GOT3 (cell line): Measurements from ENCODE around the gene AFAP1.

Experiments used
- DNase-seq: peaks from one replicate; lab custom pipeline; 2025; ENCODE audit warnings: mixed read lengths; lab: John Stamatoyannopoulos, UW

Gene AFAP1

DNA sequence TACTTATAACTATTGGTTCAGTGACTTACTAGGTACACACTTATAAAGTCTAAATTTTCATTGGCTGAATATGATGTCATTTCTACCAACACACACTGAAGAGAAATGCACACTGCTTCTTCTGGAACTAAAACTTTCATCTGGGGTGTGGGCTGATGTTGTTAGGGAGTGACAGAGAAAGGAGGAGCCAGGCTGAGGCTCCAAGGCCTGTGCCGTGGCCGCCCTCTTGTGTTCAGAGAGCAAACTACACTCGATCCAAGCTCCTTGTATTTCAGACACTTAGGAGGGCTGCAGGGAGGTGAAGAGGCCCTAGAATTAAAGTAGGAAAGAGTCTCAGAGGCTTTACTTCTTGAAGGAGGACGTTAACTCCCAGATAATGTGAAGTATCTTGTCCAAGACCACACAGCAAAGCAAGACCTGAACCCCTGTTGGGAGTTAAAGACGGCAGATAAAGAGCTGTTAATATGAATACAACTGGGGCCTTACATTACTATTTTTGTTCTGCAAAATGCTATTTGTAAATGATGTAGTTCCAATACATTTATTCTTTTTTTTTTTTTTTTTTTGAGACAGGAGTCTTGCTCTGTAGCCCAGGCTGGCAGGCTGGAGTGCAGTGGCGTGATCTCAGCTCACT is 137.5 kb downstream of the AFAP1 start:
- no peak for DNase-seq

DNA sequence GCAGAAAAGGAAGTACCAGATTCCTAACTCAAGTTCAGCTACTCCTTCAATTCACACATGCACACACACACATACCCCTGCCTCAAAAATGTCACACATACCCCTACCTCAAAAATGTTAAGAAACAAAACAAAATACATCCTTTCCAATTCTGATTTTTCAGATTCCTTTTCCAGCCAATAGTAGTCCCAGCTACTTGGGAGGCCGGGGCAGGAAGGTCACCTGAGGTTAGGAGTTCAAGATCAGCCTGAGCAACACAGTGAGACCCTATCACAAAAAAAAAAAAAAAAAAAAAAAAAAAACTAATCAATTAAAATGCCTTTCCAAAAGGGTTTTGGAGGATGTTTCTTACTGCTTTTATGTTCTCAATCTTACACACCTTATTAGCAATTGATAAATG is 138.0 kb downstream of the AFAP1 start:
- no peak for DNase-seq

DNA sequence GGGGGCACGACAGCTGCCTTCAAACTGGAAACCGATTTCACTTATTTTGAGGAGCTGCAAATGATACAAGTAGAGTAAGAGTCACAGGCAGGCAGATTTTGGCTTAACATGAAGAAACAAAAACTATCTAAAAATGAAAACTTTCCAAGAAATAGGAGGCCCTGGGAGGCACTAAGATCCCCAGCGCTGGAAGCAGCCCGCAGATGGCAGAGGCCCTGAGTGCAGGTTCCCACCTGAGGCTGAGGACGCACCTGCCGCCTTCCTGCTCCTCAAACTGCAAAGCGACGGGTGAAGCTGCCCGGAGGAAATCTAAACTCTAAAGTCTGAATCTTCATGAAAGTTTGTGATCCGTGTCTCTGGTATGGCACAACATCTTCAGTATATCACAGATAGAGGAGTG is 138.7 kb downstream of the AFAP1 start:
- no peak for DNase-seq

DNA sequence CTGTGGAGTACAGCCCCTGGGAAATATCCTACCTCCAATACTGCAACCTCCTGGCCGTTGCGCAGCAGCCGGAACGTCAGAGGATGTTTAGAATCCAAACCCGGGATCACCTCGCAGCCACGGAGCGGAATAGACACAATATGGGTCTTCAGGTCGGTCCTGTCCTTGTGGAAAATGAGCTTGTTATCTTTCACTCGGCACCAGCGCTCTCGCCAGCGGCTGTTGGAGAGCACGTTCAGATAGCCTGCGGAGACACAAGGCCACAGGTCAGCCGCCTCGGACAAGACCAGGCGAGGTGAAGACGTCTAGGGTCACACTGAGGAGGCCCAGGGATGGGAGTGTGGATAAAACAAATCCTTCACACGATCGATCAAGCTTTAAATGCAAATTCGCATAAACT is 139.3 kb downstream of the AFAP1 start:
- DNase-seq, result no peak

DNA sequence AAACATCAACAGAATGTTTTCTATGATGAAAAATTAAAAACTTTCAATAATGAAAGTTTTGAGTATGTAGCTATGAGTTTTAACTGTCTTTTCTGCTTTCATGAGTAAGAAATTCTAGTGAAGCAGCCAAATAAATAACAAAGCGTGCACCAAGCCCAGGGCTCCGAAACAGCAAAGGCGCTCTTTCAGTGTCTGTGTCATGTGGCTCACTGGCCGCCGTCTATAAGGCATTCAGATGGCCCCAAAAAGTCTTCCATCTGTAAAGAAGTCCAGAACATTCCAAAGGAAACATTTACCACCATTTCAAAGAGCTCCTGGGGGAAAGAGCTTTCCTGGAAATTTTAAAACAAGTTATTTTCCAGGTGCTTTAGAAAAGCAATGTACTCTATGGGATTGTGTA is 139.9 kb downstream of the AFAP1 start:
- no peak for DNase-seq

DNA sequence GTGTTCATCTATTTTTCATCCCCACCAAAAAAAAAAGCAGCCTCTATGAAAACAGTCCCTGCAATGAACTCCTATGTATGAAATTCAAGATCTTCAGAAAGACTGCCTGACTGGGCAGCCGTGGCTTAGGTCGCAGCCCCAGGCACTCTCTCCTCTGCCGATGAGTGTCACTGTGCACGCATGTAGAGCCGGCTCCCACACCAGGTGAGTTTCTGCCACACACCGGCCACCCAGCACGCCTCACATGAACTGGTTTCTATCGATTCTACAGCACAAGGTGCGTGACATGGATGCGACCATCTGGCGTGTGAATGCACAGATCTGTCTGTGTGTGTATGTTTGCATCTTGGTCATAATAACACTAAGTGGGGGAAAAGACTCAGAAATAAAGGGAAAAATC is 140.4 kb downstream of the AFAP1 start:
- DNase-seq, result no peak

DNA sequence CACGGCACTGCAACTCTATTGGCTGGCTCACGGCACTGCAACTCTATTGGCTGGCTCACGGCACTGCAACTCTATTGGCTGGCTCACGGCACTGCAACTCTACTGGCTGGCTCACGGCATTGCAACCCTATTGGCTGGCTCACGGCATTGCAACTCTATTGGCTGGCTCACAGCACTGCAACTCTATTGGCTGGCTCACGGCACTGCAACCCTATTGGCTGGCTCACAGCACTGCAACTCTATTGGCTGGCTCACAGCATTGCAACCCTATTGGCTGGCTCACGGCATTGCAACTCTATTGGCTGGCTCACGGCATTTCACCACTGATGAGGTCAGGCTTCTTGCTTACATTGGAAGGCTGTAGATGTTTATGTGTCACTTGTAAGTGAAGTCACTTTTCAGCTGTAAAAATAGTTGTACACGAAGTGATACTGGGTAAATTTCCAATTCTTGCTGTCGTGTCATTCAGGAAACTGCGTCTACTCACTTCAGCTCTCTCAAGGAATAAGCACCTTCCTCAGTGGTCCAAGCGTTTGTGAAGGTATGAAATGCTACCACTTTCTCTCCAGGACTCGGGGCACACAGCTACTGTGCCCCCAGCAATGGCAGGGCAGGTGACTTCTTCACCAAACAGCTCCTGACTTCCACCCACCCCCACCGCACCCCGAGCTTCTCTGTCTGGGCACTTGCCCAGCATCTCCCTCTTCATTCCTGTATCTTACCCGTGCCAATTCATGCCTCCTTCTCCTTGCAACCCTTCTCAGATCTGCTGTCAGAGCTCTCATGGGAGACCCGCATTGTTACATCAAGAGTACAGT is 141.3 kb downstream of the AFAP1 start:
- DNase-seq, result no peak

DNA sequence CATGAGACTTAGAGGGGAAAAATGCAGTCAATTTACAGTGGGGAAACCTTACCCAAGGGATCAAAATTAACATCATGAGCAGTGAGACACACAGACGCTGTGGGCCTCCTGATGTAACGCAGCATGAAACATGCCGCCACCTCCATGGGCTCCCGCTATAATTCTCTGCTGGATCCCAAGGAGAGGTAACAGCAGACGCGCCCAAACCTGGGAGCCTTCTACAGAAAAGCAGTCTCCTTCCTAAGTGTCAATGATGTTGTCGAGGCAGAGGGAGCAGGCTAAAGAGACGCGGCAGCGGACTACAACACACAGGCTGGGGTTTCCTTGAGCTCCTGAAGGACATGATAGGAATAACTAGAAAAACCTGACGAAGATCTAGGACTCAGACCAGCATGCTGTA is 142.3 kb downstream of the AFAP1 start:
- DNase-seq, result no peak

DNA sequence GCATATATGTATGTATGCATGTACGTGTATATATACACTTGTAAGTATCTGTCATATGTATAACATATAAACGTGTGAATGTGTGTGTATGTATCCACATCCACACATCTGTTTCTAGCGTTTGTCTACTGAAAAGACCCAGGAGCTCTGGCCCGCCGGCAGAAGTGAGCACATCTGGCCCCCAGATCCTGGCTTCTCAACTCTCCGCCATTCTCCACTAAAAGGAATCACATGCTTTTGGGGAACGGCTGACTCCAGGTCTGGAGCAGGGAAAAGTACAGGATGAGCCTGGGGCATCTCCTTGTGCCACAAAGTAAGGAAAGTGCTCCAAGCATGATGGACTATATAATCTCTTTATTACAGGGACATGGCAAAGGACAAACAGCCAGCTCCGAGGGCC is 143.7 kb downstream of the AFAP1 start:
- no peak for DNase-seq

DNA sequence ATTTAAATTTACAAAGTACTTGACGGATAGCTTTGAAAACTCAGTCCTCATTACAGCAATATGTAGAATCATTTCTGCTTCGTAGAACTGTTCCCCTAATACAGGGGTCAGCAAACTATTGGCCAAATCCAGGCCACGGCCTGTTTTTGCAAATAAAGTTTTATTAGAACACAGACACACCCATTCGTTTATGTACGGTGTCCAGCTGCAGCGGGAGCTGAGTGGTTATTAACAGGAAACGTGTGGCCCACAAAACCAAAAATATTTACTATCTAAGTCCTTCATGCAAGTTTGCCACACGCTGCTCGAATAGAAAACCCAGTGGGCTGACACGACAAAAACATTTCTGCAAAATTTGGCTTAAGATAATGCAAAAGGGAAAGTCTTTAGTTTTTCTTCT is 146.5 kb downstream of the AFAP1 start:
- no peak for DNase-seq

DNA sequence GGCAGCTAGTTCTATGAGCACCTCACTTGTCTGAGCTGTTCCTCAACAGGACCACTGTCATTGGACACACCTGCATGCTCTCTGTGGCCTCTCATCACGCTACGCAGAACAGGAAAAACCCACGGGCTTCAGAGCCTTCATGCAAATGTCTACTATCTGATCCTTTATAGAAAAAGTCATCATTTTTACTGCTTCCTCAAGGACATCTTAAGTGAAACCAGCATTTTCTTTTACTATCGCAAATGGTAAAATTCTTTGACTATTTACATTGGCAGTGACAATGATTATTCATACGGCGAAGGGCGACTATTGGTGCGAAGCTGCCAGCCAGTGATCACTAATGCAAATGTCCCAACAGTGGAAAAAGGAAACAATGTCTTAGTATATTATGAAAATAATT is 147.0 kb downstream of the AFAP1 start:
- no peak for DNase-seq

DNA sequence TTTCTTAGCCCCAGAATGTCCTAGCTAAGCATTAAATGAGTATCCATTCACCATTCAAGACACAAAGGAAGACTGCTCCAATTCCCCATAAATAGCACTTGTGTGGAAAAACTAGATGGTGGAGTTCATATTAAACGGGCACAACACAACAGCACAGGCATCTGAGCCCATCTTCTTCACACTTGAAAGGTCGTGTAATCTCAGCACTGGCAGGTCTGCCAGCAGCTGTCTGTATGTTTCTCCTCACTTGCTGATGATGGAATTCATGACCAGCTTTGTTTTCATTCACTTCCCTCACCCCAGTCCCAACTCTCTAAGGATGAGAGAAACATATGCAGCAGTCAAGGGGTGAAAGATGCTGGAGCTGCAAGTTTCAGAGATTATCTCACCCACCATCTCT is 148.7 kb downstream of the AFAP1 start:
- no peak for DNase-seq

DNA sequence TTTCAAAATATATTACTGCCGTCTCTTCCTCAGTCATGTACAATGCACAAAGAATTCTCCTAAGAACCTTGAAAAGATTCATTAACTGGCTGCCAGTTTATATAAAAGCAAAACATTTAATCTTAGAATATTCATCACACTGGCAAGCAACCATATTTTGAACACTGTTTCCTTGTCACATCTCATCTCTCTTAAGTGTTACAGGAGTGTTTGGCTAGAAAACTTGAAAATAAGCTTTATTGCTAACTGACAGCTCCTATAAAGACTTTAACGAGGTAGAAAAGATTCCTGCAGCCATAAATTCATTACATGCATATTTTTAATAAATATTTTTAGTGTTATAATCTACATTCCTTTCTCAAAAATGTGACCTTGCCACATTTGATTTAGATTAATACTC is 149.6 kb downstream of the AFAP1 start:
- no peak for DNase-seq

DNA sequence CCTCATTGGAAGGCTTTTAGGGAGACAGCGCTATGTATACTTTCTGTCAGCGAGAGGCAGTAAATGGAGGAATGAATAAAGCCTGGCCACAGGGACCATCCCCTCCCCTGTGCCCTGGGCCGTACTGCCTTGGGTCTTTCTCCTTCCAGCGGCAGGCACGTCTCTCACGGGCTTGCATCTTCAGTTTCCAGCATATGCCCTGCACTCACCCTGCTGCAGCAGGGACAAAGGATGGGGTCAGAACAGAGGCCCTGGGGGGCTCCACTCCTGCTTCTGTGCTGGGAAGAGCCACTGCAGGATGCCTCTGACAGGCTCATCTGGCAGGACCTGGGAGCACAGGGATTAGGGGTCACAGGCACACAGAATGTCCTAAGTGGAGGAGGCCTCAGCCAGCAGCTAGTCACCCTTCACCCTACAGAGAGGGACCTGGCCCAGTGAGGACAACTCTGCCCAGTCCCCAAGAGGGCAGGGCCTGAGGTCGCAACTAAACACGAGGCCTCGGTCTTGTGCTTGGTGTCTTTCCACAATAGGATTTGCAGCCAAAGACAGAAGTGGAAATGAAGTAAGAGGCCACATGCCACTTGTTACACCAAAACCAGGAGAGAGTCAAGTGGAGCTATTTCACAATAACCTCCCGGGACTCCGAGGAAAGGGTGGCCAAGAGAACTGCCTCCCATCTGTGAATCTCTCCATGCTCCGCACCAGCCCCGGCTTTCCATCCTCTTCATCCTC is 150.8 kb downstream of the AFAP1 start:
- DNase-seq, result no peak

DNA sequence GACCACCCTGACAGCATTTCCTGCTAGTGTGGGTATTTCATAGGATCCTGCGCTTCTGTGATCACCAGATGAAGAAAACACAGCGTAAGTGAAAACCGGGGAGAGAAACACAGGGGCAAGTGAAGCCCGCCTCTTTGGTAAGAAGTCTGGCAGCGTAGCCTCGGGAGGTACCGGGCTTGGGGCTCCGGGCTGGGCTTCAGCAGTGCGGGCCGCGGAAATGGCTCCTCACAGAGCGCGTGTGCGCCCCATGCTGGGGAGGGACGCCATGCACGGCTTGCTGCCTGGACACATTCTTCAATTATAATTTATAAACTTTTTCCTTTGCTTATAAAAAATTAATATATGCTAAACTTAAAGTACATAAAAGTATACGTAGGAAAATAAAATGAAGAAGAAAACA is 151.5 kb downstream of the AFAP1 start:
- DNase-seq, result no peak

DNA sequence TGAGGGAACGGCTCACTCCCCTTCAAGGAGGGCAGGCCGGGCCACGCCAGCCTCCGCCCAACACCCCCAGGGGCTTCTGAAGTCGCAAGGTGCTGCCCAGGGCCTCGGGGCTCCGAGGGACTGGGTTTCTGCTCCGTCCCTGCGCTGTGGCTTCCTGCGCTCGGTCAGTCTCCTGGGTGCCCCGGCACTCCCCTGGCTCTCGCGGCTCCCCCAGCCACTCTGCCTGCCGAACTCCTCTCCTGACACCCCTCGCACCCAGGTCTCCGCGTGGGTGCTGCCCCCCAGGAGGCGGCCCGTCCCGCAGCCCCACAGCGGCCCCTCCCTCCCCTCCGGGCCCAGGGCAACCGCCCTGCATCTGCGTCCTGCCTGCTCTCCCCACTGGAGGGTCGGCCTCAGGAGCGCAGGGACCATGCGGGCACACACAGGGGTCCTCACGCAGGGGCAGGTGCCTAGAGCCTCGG is 151.9 kb downstream of the AFAP1 start:
- DNase-seq, result no peak

DNA sequence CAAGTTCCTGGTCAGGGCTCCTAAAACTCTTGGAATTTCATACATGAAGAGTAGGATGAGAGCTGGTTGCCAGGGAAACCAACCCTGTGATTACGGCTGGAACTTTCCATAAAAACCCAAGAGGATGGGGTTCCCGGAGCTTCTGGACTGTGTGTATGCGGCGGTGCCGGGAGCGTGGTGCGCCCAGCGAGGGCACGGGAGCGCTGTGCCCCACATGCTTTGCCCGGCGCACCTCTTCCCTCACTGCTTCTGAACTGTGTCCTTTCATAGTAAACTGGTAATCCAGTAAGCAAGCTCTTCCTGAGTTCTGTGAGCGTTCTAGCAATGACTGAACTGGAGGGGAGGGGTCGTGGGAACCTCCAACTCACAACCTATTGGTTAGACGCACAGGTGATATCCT is 152.6 kb downstream of the AFAP1 start:
- DNase-seq, result no peak

DNA sequence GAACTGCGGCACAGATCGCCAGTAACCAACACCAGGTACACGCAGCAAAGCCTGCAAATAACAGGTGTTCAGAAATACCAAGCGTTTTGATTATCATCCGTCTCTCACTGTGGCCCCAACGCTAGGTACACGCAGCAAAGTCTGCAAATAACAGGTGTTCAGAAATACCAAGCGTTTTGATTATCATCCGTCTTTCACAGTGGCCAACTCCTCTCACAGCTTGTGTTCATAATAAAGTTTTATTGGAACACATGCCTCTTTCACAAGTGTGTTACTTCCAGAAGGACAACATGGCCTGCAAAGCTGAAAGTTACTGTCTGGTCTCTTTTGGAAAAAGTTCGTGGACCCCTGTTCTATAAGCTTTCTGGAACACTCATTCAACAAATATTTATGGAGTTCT is 153.1 kb downstream of the AFAP1 start:
- DNase-seq, result no peak

DNA sequence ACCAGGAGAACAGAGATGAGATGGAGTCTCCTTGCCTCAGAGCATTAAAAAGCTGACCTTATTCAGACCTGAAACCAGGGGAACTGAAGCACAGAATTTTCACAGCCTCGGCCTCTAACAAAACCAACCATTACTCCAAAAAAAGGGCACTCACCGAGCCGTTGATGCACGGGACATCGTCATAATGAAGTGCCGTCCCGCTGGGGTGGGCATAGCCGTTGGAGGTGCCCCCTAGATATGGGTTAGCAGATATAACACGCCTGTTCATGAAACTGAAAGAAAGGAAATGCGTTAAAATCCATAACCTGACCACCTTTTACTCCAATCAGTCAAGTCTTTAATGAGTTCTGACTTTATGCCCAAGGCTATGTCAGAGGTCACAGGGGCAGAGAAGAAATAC is 153.6 kb downstream of the AFAP1 start:
- DNase-seq, result no peak

DNA sequence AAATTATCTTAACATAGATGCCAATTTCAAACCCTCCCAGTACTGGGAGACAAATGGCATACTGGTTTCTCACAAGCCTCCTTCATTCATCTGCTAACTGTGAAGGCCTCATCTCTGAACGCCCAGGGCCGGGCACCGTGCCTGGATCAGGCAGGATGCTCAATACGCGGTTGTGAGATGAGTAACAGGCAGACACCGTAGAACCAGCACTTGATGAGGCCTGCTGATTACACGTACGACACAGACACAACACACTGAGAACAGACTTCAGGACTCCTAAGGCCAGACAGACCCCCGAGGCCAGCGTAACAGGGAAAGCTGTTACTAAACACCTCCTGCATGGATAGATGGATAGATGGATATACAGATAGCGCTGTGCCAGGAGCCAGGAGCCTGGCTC is 154.6 kb downstream of the AFAP1 start:
- DNase-seq, result no peak

DNA sequence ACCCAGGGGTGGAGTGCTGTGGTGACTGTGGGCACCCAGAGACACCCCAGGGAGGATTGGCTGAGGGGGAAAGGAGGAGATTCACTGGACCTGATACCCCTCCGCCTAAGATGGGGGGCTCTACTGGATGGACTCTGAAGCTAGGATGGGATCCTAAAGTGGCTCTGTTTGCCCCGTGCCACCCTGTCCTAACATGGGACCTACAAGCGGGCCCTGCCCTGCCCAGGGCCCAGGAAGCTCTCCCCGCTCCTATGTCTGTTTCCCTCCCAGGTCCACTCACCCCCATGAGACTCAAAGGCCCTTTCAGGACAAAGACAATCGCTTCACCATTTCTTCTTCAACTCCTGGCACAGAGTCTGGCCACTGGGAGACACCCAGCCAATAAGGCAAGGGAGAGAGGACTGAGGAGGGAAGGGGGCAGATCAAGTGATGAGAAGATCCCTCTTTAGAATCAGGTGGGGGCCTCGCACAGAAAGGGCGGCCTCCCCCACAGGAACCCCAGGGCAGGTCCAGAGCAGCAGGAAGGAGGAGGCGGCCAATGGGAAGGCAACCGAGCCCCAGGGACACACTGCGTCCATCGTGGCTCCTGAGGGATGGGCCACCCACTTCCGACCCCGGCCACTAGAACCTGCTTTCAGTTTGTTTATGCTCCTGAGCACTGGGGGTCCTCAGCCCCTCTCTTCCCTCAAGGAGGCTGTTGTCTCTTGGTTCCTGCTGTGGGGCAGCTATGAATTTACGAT is 155.4 kb downstream of the AFAP1 start:
- no peak for DNase-seq

DNA sequence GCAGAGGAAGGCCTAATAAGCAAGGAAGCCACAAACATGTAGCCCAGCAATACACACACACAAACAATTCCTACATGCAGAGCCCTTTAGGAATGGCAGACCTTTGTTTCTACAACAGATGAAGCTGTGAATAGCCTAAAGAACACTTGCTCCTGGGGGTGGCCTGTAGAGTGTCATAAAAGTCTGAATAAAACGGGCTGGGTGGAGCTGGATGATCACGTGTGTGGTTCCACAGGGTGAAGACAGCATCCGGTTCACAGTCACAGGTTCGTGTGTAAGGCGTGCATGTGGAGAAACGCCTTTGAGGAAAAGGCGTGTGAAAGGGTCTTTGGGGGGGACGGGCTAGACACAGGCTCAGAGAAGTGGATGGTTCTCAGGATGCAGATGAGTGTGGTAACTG is 156.1 kb downstream of the AFAP1 start:
- DNase-seq, result no peak
